OCI-LY1 (cell line): ENCODE results near the gene IL1RAPL1.

Source experiments
- CTCF ChIP-seq: fragments of 200-600 bp; sonication (generic), shearing (Covaris generic); IDR thresholded peaks from 2 replicates; pipeline ENCODE4 v1.5.1; 2017; ENCODE audit warnings: mild to moderate bottlenecking, antibody characterized with exemption, low read length, moderate library complexity, mixed read lengths
- EZH2 ChIP-seq: fragments of 200-600 bp; sonication (generic), shearing (Covaris generic); IDR thresholded peaks from 2 replicates; pipeline ENCODE4 v1.8.0; 2017; ENCODE audit warnings: borderline replicate concordance, mixed run types, mild to moderate bottlenecking, antibody characterized with exemption, low read length, moderate library complexity, mixed read lengths

- TF ChIP-seq CTCF, result no peak
- TF ChIP-seq EZH2, result no peak
Measured at GRCh38 chrX:28773807-28774206, 186.6 kb downstream of the IL1RAPL1 start.
